H1 (cell line): ENCODE results near the gene CCNY. TPM values are rescaled to one million over a fixed set of nuclear protein-coding genes. Genes with fewer than 3 reads are reported as not detected.
A peak's percentile ranks its signal among the peaks of the same experiment; 100 is the strongest.

Source experiments
- CTCF ChIA-PET: fragments of 300-600 bp; sonication (Branson Sonifier 250); formaldehyde crosslinking; loops from one replicate; lab custom pipeline; 2021; ENCODE audit not compliant: partially characterized antibody; lab: Charles Lee
- POLR2A ChIA-PET: fragments of 300-600 bp; sonication (Branson Sonifier 250); formaldehyde crosslinking; loops from one replicate; lab custom pipeline; 2021; ENCODE audit warnings: inconsistent platforms; ENCODE audit not compliant: partially characterized antibody; lab: Charles Lee
- DNase-seq, 2 experiments: peaks; one replicate each; pipeline versions ENCODE4 v3.0.0 to v3.0.0-alpha.2; 2010 to 2022; ENCODE audit warnings: low spot score in 2 of 2, low read depth in 1 of 2, mixed read lengths in 1 of 2
- FAIRE-seq: peaks from 2 replicates; lab custom pipeline; 2011; peaks lifted over from hg19 to GRCh38; lab: Jason Lieb, UNC
- H2AFZ ChIP-seq: 2 replicates; pipeline ENCODE4 v1.8.1; 2012; ENCODE audit warnings: low read length, inconsistent platforms
- H2AK5ac ChIP-seq: 2 replicates; pipeline ENCODE4 v1.6.1; 2013; ENCODE audit warnings: low read depth, low read length
- H2BK120ac ChIP-seq: replicated peaks from 2 replicates; pipeline ENCODE3; 2013; ENCODE audit warnings: low read depth, low read length, inconsistent platforms
- H2BK12ac ChIP-seq: 2 replicates; pipeline ENCODE4 v1.6.1; 2013; ENCODE audit warnings: low read depth, low read length
- H2BK15ac ChIP-seq: 2 replicates; pipeline ENCODE4 v1.6.1; 2013; ENCODE audit warnings: low read length
- H2BK20ac ChIP-seq: 2 replicates; pipeline ENCODE4 v1.6.1; 2013; ENCODE audit warnings: low read length
- H2BK5ac ChIP-seq: 2 replicates; pipeline ENCODE4 v1.6.1; 2013; ENCODE audit warnings: low read depth, low read length
- H3K14ac ChIP-seq: 2 replicates; pipeline ENCODE4 v1.6.1; 2013; ENCODE audit warnings: inconsistent platforms; ENCODE audit not compliant: insufficient read length
- H3K18ac ChIP-seq: 2 replicates; pipeline ENCODE4 v1.6.1; 2013; ENCODE audit warnings: low read length; ENCODE audit errors: extremely low read depth
- H3K23ac ChIP-seq: 2 replicates; pipeline ENCODE4 v1.6.1; 2013; ENCODE audit warnings: inconsistent platforms; ENCODE audit not compliant: insufficient read length
- H3K23me2 ChIP-seq: 2 replicates; pipeline ENCODE4 v1.6.1; 2013; ENCODE audit warnings: low read depth, low read length
- H3K27ac ChIP-seq: 2 replicates; pipeline ENCODE4 v1.6.1; 2011; ENCODE audit warnings: low read depth, low read length, inconsistent platforms
- H3K27me3 ChIP-seq, 4 experiments: replicated peaks in 1 of 4; 1 replicate in 1 of 4; 2 replicates in 3 of 4; pipeline versions ENCODE4 v1.6.1 to v1.8.1; 2011 to 2013; ENCODE audit warnings: low read length in 3 of 4, mild to moderate bottlenecking in 3 of 4, inconsistent platforms in 2 of 4, mixed read lengths in 2 of 4, moderate library complexity in 1 of 4; ENCODE audit not compliant: control insufficient read depth in 3 of 4, insufficient read depth in 3 of 4; ENCODE audit errors: extremely low read depth in 1 of 4
- H3K36me3 ChIP-seq, 4 experiments: 2 replicates each; pipeline versions ENCODE4 v1.6.1 to v1.8.1; 2011 to 2013; ENCODE audit warnings: mild to moderate bottlenecking in 4 of 4, low read length in 3 of 4, moderate library complexity in 2 of 4, control low read depth in 1 of 4, inconsistent platforms in 1 of 4; ENCODE audit not compliant: insufficient read depth in 4 of 4, control insufficient read depth in 2 of 4
- H3K4ac ChIP-seq: replicated peaks from 2 replicates; pipeline ENCODE3; 2013; ENCODE audit warnings: low read length, low read depth, mixed read lengths, inconsistent platforms; ENCODE audit not compliant: insufficient read length
- H3K4me1 ChIP-seq, 4 experiments: replicated peaks in 1 of 4; 1 replicate in 1 of 4; 2 replicates in 3 of 4; pipeline versions ENCODE4 v1.6.1 to v1.8.1; 2011 to 2013; ENCODE audit warnings: low read length in 3 of 4, inconsistent platforms in 2 of 4, mixed read lengths in 1 of 4; ENCODE audit not compliant: insufficient read depth in 4 of 4, control insufficient read depth in 3 of 4
- H3K4me2 ChIP-seq, 2 experiments: 2 replicates each; pipeline versions ENCODE4 v1.6.1 to v1.8.1; 2011 to 2013; ENCODE audit warnings: low read depth in 2 of 2, low read length in 2 of 2, control low read depth in 1 of 2, inconsistent platforms in 1 of 2, mild to moderate bottlenecking in 1 of 2; ENCODE audit not compliant: insufficient read depth in 1 of 2
- H3K4me3 ChIP-seq, 4 experiments: fragments of 200-600, 300-600 bp in 1 of 4; sonication (generic), shearing (Covaris generic), sonication (Bioruptor Twin) in 1 of 4; 2 replicates each; pipeline versions ENCODE4 v1.5.1 to v1.8.1; 2011 to 2016; ENCODE audit warnings: low read length in 4 of 4, low read depth in 3 of 4, control low read depth in 2 of 4, inconsistent platforms in 2 of 4, mild to moderate bottlenecking in 2 of 4, mixed read lengths in 1 of 4, moderate library complexity in 1 of 4; ENCODE audit not compliant: insufficient read depth in 2 of 4; ENCODE audit errors: extremely low read depth in 1 of 4
- H3K56ac ChIP-seq: replicated peaks from 2 replicates; pipeline ENCODE3; 2013; ENCODE audit warnings: low read depth, mild to moderate bottlenecking, mixed read lengths, low read length, inconsistent platforms; ENCODE audit not compliant: insufficient read length
- H3K79me1 ChIP-seq: 2 replicates; pipeline ENCODE4 v1.6.1; 2013; ENCODE audit warnings: low read depth, low read length, control low read depth
- H3K79me2 ChIP-seq, 2 experiments: 2 replicates each; pipeline versions ENCODE4 v1.6.1 to v1.8.1; 2012 to 2013; ENCODE audit warnings: low read length in 2 of 2, mild to moderate bottlenecking in 2 of 2, inconsistent platforms in 1 of 2; ENCODE audit not compliant: insufficient read depth in 2 of 2, control insufficient read depth in 1 of 2
- H3K9ac ChIP-seq, 4 experiments: replicated peaks in 1 of 4; 1 replicate in 1 of 4; 2 replicates in 3 of 4; pipeline versions ENCODE4 v1.6.1 to v1.8.1; 2011 to 2013; ENCODE audit warnings: low read depth in 3 of 4, low read length in 3 of 4, control low read depth in 2 of 4, mild to moderate bottlenecking in 2 of 4, moderate library complexity in 2 of 4, inconsistent platforms in 1 of 4; ENCODE audit errors: extremely low read depth in 1 of 4
- H3K9me3 ChIP-seq, 2 experiments: 2 replicates each; pipeline versions ENCODE4 v1.6.1 to v1.8.1; 2012 to 2013; ENCODE audit warnings: mild to moderate bottlenecking in 2 of 2, moderate library complexity in 2 of 2, control low read depth in 1 of 2, inconsistent platforms in 1 of 2, low read depth in 1 of 2, low read length in 1 of 2, mixed read lengths in 1 of 2; ENCODE audit not compliant: insufficient read depth in 2 of 2
- H4K20me1 ChIP-seq, 2 experiments: replicated peaks in 1 of 2; 2 replicates each; pipeline versions ENCODE3 to v1.8.1; 2011 to 2013; ENCODE audit warnings: inconsistent platforms in 2 of 2, low read length in 2 of 2, mild to moderate bottlenecking in 1 of 2; ENCODE audit not compliant: insufficient read depth in 2 of 2, control insufficient read depth in 1 of 2
- H4K5ac ChIP-seq: 2 replicates; pipeline ENCODE4 v1.6.1; 2013; ENCODE audit warnings: low read length, low read depth, mixed read lengths, inconsistent platforms; ENCODE audit not compliant: insufficient read length
- H4K8ac ChIP-seq: 2 replicates; pipeline ENCODE4 v1.8.0; 2013; ENCODE audit warnings: mild to moderate bottlenecking, moderate library complexity, low read length, inconsistent platforms; ENCODE audit not compliant: insufficient read depth; ENCODE audit errors: extremely low read depth
- H4K91ac ChIP-seq: replicated peaks from 2 replicates; pipeline ENCODE3; 2013; ENCODE audit warnings: low read length, mixed read lengths, inconsistent platforms; ENCODE audit not compliant: insufficient read length
- ASH2L ChIP-seq: fragments of 200-600, 300-600 bp; sonication (generic); IDR thresholded peaks from one replicate; pipeline ENCODE4 v1.7.1; 2017; ENCODE audit warnings: low read length
- CBX5 ChIP-seq: fragments of 300-800, 300-1000 bp; sonication (generic); IDR thresholded peaks from 2 replicates; pipeline ENCODE4 v1.7.1; 2016; ENCODE audit warnings: antibody characterized with exemption, low read length, low read depth
- CHD1 ChIP-seq: IDR thresholded peaks from 2 replicates; pipeline ENCODE4 v1.6.1; 2012; ENCODE audit warnings: low read depth, low read length, improper control_type of control experiment
- CHD2 ChIP-seq: IDR thresholded peaks from 2 replicates; pipeline ENCODE4 v1.6.1; 2012; ENCODE audit warnings: low read length, improper control_type of control experiment
- CREB1 ChIP-seq: IDR thresholded peaks from 2 replicates; pipeline ENCODE4 v1.6.1; 2012; ENCODE audit warnings: inconsistent platforms
- CTBP2 ChIP-seq: IDR thresholded peaks from 2 replicates; pipeline ENCODE4 v1.7.0; 2011; ENCODE audit warnings: borderline replicate concordance, mild to moderate bottlenecking, moderate library complexity, mixed read lengths, low read length; ENCODE audit not compliant: insufficient read depth, insufficient read length
- KDM1A ChIP-seq: fragments of 200-600, 300-600 bp; sonication (generic); IDR thresholded peaks from 2 replicates; pipeline ENCODE4 v1.7.1; 2016; ENCODE audit warnings: mild to moderate bottlenecking, low read length, borderline replicate concordance
- RFX5 ChIP-seq: IDR thresholded peaks from 2 replicates; pipeline ENCODE4 v1.6.1; 2011; ENCODE audit warnings: low read depth, low read length, improper control_type of control experiment, borderline replicate concordance
- SIN3A ChIP-seq, 2 experiments: IDR thresholded peaks in 1 of 2; conservative IDR thresholded peaks in 1 of 2; 2 replicates each; pipeline ENCODE4 v1.6.1; 2011 to 2012; ENCODE audit warnings: low read length in 2 of 2, improper control_type of control experiment in 1 of 2, low read depth in 1 of 2, mild to moderate bottlenecking in 1 of 2
- SIX5 ChIP-seq: IDR thresholded peaks from 2 replicates; pipeline ENCODE4 v1.6.1; 2011; ENCODE audit warnings: mild to moderate bottlenecking, low read depth, low read length
- SP2 ChIP-seq: IDR thresholded peaks from 2 replicates; pipeline ENCODE4 v1.6.1; 2012; ENCODE audit warnings: mild to moderate bottlenecking, low read length, inconsistent platforms
- SRF ChIP-seq: IDR thresholded peaks from 2 replicates; pipeline ENCODE4 v1.6.1; 2011; ENCODE audit warnings: mild to moderate bottlenecking, low read depth, low read length, moderate library complexity
- USF2 ChIP-seq: IDR thresholded peaks from 2 replicates; pipeline ENCODE4 v1.6.1; 2011; ENCODE audit warnings: low read length, improper control_type of control experiment
- WGBS, 2 experiments: shearing (Covaris generic) in 1 of 2; methylation state at CpG; one replicate each; pipeline versions ENCODE4 v1.1.6 to v1.1.7; 2013 to 2015; ENCODE audit warnings: low lambda C conversion rate in 2 of 2, mixed read lengths in 2 of 2, inconsistent platforms in 1 of 2, low coverage in 1 of 2, missing lambda C conversion rate in 1 of 2; ENCODE audit not compliant: insufficient replicate concordance in 2 of 2, insufficient coverage in 1 of 2, insufficient read length in 1 of 2; ENCODE audit errors: extremely low coverage in 1 of 2, missing lambda C conversion rate in 1 of 2; 5-methylcytosine and 5-hydroxymethylcytosine counted together
- polyA plus RNA-seq, 7 experiments: library from polyadenylated mRNA; depleted of rRNA in 3 of 7; stranded (reverse) in 5 of 7; unstranded in 2 of 7; fragments of >200 nt in 5 of 7; fragments of 200-250 nt in 2 of 7; gene quantifications; 1 replicate in 5 of 7; 2 replicates in 1 of 7; 4 replicates in 1 of 7; pipeline versions ENCODE4 v1.2.1 to v1.2.3, GENCODE V29; 2011 to 2013; ENCODE audit warnings: missing spikeins in 2 of 7, mixed read lengths in 2 of 7
- total RNA-seq: library from RNA; stranded (reverse); fragmentation: NEBNext Ultra II Directional; extraction: Animal tissue kit (Norgen Biotek cat#: 25700); gene quantifications from 2 replicates; pipeline ENCODE4 v1.2.1, GENCODE V29; 2021
- TF ChIP-seq, protein P1 (sequence below): IDR thresholded peaks from 2 replicates; pipeline ENCODE4 v1.6.1; 2012; ENCODE audit warnings: inconsistent platforms

Gene CCNY
- total and polyA plus RNA-seq, 2 of the 8 experiments (the other 6 are each of a cell fraction or from before 2014, with no cell fraction given): 25.3 to 68.2 TPM

GRCh38 chr10:35446439-35446838 lies 110.1 kb downstream of the CCNY start:
- WGBS, 2 experiments: 100% methylated on average over 2 of the region's 2 CpGs; no CpG with 5 or more reads in 1 of the 2 experiments
- no peak for FAIRE-seq

More at GRCh38 chr10:35446439-35446838, 110.1 kb downstream of the CCNY start:
- Histone ChIP-seq H4K20me1 (peaks cover 0 to 10% of the 10 kb centered on the region in 2 experiments), H3K18ac (no peak overlapping the region), H2BK5ac (no peak overlapping the region), H3K9me3 (no peaks in the 10 kb centered on the region), H3K14ac (no peak overlapping the region), H2BK120ac (no peak overlapping the region), H3K79me2 (peaks cover 0 to 94% of the 10 kb centered on the region in 2 experiments; a peak in 2 of 4 replicates), H2BK15ac (0 out of 2 replicates have a peak overlapping the region, but pooled peaks have one; percentile 55), H3K23me2 (peaks cover 2% of the 10 kb centered on the region; the same call in 1 of the 2 replicates), H3K4me1 (peaks cover 3 to 17% (median 9%) of the 10 kb centered on the region in 4 experiments), H3K23ac (no peak overlapping the region), H3K79me1 (peaks cover 14% of the 10 kb centered on the region), H2BK12ac (no peak overlapping the region; the same call in 1 of the 2 replicates), H3K36me3 (no peaks in the 10 kb centered on the region; a peak in 1 of 8 replicates), H4K8ac (no peak overlapping the region), H3K4ac (peak overlapping the region; percentile 79), H4K5ac (no peak overlapping the region), H3K9ac (no peak overlapping the region), H3K27ac (no peak overlapping the region), H2BK20ac (no peak overlapping the region), H3K4me3 (no peak overlapping the region), H2AK5ac (0 out of 2 replicates have a peak overlapping the region, but pooled peaks have one; percentile 32), H2AFZ (no peak overlapping the region), H3K27me3 (no peaks in the 10 kb centered on the region), H3K4me2 (no peak overlapping the region), H4K91ac (no peak overlapping the region), H3K56ac (no peak overlapping the region)
- TF ChIP-seq CTBP2: no peak
- no peak for TF ChIP-seq CHD2
- TF ChIP-seq ASH2L: no peak
- no peak for TF ChIP-seq USF2
- TF ChIP-seq SRF: no peak
- no peak for TF ChIP-seq SIN3A (conservative IDR thresholded peaks at IDR 0.05 in 1 of 2, IDR thresholded peaks at IDR 0.05 in 1 of 2; ENCODE audit: low read depth in 1 of 2, low read length in 2 of 2)
- no peak for TF ChIP-seq CREB1
- TF ChIP-seq RFX5: no peak
- TF ChIP-seq, protein P1, sequence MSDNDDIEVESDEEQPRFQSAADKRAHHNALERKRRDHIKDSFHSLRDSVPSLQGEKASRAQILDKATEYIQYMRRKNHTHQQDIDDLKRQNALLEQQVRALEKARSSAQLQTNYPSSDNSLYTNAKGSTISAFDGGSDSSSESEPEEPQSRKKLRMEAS: no peak
- no peak for TF ChIP-seq KDM1A
- TF ChIP-seq CHD1: no peak
- no peak for TF ChIP-seq SIX5
- TF ChIP-seq CBX5: no peak
- no peak for TF ChIP-seq SP2
- CTCF ChIA-PET: no interaction called here
- POLR2A ChIA-PET: no interaction called here
- DNase-seq: no peak
